Testis (tissue), 3 donors: ENCODE measurements around the gene DUSP8. TPM values are rescaled to one million over a fixed set of nuclear protein-coding genes. Genes with fewer than 3 reads are reported as not detected.

Experiments
- DNase-seq: peaks from one replicate; pipeline ENCODE4 v3.0.0-alpha.2; 2019
- H3K27ac ChIP-seq, 2 donors: fragments of 200-600 bp; sonication (generic); one replicate each; pipeline ENCODE4 v1.5.1; 2019
- H3K27me3 ChIP-seq: fragments of 200-600 bp; sonication (generic); one replicate; pipeline ENCODE4 v1.5.1; 2019
- H3K36me3 ChIP-seq: fragments of 200-600 bp; sonication (generic); one replicate; pipeline ENCODE4 v1.5.1; 2017; ENCODE audit warnings: low read depth; ENCODE audit errors: missing control alignments
- H3K4me1 ChIP-seq: fragments of 200-600 bp; sonication (generic); one replicate; pipeline ENCODE4 v1.5.1; 2019
- H3K4me3 ChIP-seq, 2 donors: fragments of 200-600 bp; sonication (generic); one replicate each; pipeline ENCODE4 v1.5.1; 2017 to 2019
- H3K9me3 ChIP-seq: fragments of 200-600 bp; sonication (generic); one replicate; pipeline ENCODE4 v1.5.1; 2017
- CTCF ChIP-seq, 3 experiments: fragments of 450-650 bp in 2 of 3; fragments of 200-600 bp in 1 of 3; sonication (generic) in 1 of 3; IDR thresholded peaks; one replicate each; pipeline ENCODE4 v1.5.1; 2016 to 2019; ENCODE audit warnings: antibody characterized with exemption in 3 of 3, mild to moderate bottlenecking in 2 of 3, moderate library complexity in 1 of 3
- POLR2A ChIP-seq: fragments of 450-650 bp; IDR thresholded peaks from one replicate; pipeline ENCODE4 v1.6.1; 2017; ENCODE audit warnings: antibody characterized with exemption, mild to moderate bottlenecking, moderate library complexity
- WGBS, 2 donors: methylation state at CpG; one replicate each; pipeline ENCODE4 v1.1.5; 2018; 5-methylcytosine and 5-hydroxymethylcytosine counted together
- intact Hi-C: fragments of 100-400 bp; cut with DNase I; formaldehyde crosslinking; loops from one replicate; pipeline ENCODE4 v1.15.1; 2023; ENCODE audit warnings: low total_unique reads
- polyA plus RNA-seq: library from polyadenylated mRNA; stranded (reverse); fragments of 350-450 nt; fragmentation: Illumina TruSeq; extraction: RNeasy Lipid Tissue Mini Kit (QIAGEN cat#74804); gene quantifications from one replicate; pipeline ENCODE4 v1.2.3, GENCODE V29; 2014; ENCODE audit warnings: low read depth, low replicate concordance; ENCODE audit not compliant: insufficient read depth
- total RNA-seq, 2 donors: library from RNA; depleted of rRNA; stranded (reverse); fragments of >200 nt; gene quantifications; one replicate each; pipeline ENCODE4 v1.2.3, GENCODE V29; 2016

The DUSP8 gene
- total and polyA plus RNA-seq, 3 donors from 2014 or later = 7.0 to 14.4 (median 8.5) TPM

- no peaks in the 10 kb centered on the region for H3K9me3 ChIP-seq
- H3K27me3 ChIP-seq = no peaks in the 10 kb centered on the region
- no peaks in the 10 kb centered on the region for H3K36me3 ChIP-seq
- DNase-seq = no peak
- peaks cover 4% of the 10 kb centered on the region for H3K4me1 ChIP-seq
- 78 to 84% methylated on average over 16 of the region's 16 CpGs for WGBS, 2 donors
- intact Hi-C loops = no loop called here
- H3K4me3 ChIP-seq = no peak overlapping the region
- TF ChIP-seq POLR2A (no peak), CTCF (IDR thresholded peaks at IDR 0.05) (no peak)
- no peak overlapping the region for H3K27ac ChIP-seq
These were observed 35.8 kb downstream of the DUSP8 start for GRCh38 chr11:1536065-1536843.

- WGBS, 2 donors = 87% methylated on average over 11 to 14 of the region's 14 CpGs
- DNase-seq = no peak
- TF ChIP-seq POLR2A (no peak), CTCF (IDR thresholded peaks at IDR 0.05) (no peak)
- Histone ChIP-seq H3K27me3 (no peaks in the 10 kb centered on the region), H3K9me3 (no peaks in the 10 kb centered on the region), H3K4me3 (no peak overlapping the region), H3K4me1 (peaks cover 4% of the 10 kb centered on the region), H3K36me3 (no peaks in the 10 kb centered on the region), H3K27ac (no peak overlapping the region)
- intact Hi-C loops = no loop called here
These were observed 37.4 kb downstream of the DUSP8 start for GRCh38 chr11:1534682-1535081.

DNA sequence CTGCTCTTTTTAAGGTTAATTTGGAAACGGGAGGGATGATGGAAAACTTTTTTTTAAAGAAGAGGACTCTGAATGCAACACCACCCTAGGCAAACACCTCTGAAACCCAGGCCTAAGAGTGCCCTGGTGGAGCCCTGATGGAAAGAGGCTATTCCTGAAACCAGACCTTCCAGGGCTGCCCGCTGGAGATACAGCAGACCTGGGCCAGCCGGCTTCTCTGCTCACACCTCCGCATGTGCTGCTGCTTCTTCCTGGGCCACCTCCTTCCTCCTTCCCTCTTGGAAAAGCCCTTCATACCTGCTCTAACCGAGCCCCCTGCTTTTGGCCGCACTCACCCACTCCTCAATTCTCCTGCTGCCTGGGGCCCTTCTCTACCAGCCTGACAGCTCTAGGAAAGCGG lies 37.9 kb downstream of the DUSP8 start:
- intact Hi-C loops = no loop called here
- Histone ChIP-seq H3K36me3 (no peaks in the 10 kb centered on the region), H3K4me3 (no peak overlapping the region), H3K9me3 (no peaks in the 10 kb centered on the region), H3K4me1 (peaks cover 4% of the 10 kb centered on the region), H3K27me3 (no peaks in the 10 kb centered on the region), H3K27ac (no peak overlapping the region)
- TF ChIP-seq CTCF (IDR thresholded peaks at IDR 0.05) (no peak), POLR2A (no peak)
- 87 to 91% methylated on average over 7 of the region's 7 CpGs for WGBS, 2 donors
- no peak for DNase-seq

- no peak for DNase-seq
- WGBS, 2 donors = 87 to 88% methylated on average over 5 to 10 of the region's 10 CpGs
- Histone ChIP-seq H3K36me3 (no peaks in the 10 kb centered on the region), H3K27ac (no peak overlapping the region), H3K4me1 (peaks cover 4% of the 10 kb centered on the region), H3K27me3 (no peaks in the 10 kb centered on the region), H3K9me3 (no peaks in the 10 kb centered on the region), H3K4me3 (no peak overlapping the region)
- TF ChIP-seq CTCF (IDR thresholded peaks at IDR 0.05) = no peak
- TF ChIP-seq POLR2A = no peak
- intact Hi-C loops = no loop called here
These were observed 38.7 kb downstream of the DUSP8 start for GRCh38 chr11:1533342-1533725.
